ENCODE measurements around the gene CDC42BPG.

Gene CDC42BPG

GRCh38 chr11:64864473-64865285 is 20.2 kb upstream of the CDC42BPG start:
- peak; percentile 75 for DNase-seq (ENCODE audit: low read depth, low spot score)
- POLR2A ChIA-PET, result interaction anchor here (0.7 to 5.6 kb wide), 4 partner anchors 10 to 86 kb away, joined by 3 to 61 read pairs (median 21); partner anchors contain the start of gene EHD1
- H3K4me3 ChIP-seq (ENCODE audit: low read depth, low read length), result 0 out of 2 replicates have a peak overlapping the region, but pooled peaks have one; percentile 3
- TF ChIP-seq, protein P1, sequence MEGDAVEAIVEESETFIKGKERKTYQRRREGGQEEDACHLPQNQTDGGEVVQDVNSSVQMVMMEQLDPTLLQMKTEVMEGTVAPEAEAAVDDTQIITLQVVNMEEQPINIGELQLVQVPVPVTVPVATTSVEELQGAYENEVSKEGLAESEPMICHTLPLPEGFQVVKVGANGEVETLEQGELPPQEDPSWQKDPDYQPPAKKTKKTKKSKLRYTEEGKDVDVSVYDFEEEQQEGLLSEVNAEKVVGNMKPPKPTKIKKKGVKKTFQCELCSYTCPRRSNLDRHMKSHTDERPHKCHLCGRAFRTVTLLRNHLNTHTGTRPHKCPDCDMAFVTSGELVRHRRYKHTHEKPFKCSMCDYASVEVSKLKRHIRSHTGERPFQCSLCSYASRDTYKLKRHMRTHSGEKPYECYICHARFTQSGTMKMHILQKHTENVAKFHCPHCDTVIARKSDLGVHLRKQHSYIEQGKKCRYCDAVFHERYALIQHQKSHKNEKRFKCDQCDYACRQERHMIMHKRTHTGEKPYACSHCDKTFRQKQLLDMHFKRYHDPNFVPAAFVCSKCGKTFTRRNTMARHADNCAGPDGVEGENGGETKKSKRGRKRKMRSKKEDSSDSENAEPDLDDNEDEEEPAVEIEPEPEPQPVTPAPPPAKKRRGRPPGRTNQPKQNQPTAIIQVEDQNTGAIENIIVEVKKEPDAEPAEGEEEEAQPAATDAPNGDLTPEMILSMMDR (IDR thresholded peaks at IDR 0.05; ENCODE audit: insufficient read depth, low read length, missing control alignments), result no peak
- CTCF ChIA-PET, result interaction anchor here (1.2 to 37.3 kb wide), 7 partner anchors 10 to 246 kb away, joined by 3 to 1375 read pairs (median 7); partner anchors contain the start of genes ARL2, EHD1 and MAP4K2

DNA sequence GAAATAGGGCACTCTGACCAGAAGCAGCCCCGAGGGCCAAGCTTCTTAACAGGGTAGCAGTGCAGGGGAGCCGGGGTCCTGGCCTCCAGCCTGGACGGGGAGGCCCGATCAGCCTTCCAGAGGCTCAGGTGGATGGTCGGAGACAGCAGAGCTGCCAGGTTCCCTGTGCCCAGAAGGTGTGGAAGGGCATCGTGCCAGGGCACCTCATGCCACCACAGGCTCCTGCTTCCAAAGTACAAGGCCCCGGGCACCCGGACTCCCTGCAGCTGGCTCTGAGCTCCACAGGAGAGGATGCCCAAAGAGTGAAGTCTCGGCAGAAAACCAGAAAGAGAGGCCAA is 19.7 kb upstream of the CDC42BPG start:
- no peak overlapping the region; the same call in none of the 2 replicates for H3K4me3 ChIP-seq (ENCODE audit: low read depth, low read length)

GRCh38 chr11:64863391-64864060 is 19.1 kb upstream of the CDC42BPG start:
- CTCF ChIA-PET, result interaction anchor here (1.4 to 37.3 kb wide), 6 partner anchors 8 to 247 kb away, joined by 3 to 1375 read pairs (median 14); partner anchors contain the start of genes ARL2, EHD1 and MAP4K2
- no peak overlapping the region; the same call in 1 of the 2 replicates for H3K4me3 ChIP-seq (ENCODE audit: low read depth, low read length)
- TF ChIP-seq, protein P1 (IDR thresholded peaks at IDR 0.05; ENCODE audit: insufficient read depth, low read length, missing control alignments), result no peak
- POLR2A ChIA-PET, result interaction anchor here (0.7 to 5.6 kb wide), 3 partner anchors 9 to 85 kb away, joined by 3 to 61 read pairs (median 38); partner anchors contain the start of gene EHD1
- no peak for DNase-seq (ENCODE audit: low read depth, low spot score)

More for the DNA sequence above, 19.7 kb upstream of the CDC42BPG start:
- DNase-seq (ENCODE audit: low read depth, low spot score), result no peak
- CTCF ChIA-PET, result interaction anchor here (1.2 to 37.3 kb wide), 7 partner anchors 9 to 247 kb away, joined by 3 to 1375 read pairs (median 7); partner anchors contain the start of genes ARL2, EHD1 and MAP4K2
- POLR2A ChIA-PET, result interaction anchor here (0.7 to 5.6 kb wide), 4 partner anchors 9 to 85 kb away, joined by 3 to 61 read pairs (median 21); partner anchors contain the start of gene EHD1
- TF ChIP-seq, protein P1 (IDR thresholded peaks at IDR 0.05; ENCODE audit: insufficient read depth, low read length, missing control alignments), result no peak

GRCh38 chr11:64862987-64863390 is 18.5 kb upstream of the CDC42BPG start:
- H3K4me3 ChIP-seq (ENCODE audit: low read depth, low read length), result no peak overlapping the region
- TF ChIP-seq, protein P1 (IDR thresholded peaks at IDR 0.05; ENCODE audit: insufficient read depth, low read length, missing control alignments), result no peak
- no peak for DNase-seq (ENCODE audit: low read depth, low spot score)
- CTCF ChIA-PET, result interaction anchor here (1.1 to 37.3 kb wide), 7 partner anchors 8 to 174 kb away, joined by 3 to 1375 read pairs (median 8); partner anchors contain the start of genes EHD1 and MAP4K2
- POLR2A ChIA-PET, result interaction anchor here (3.5 to 5.6 kb wide), 2 partner anchors 8 to 14 kb away, joined by 38 to 61 read pairs; partner anchors contain the start of gene EHD1

DNA sequence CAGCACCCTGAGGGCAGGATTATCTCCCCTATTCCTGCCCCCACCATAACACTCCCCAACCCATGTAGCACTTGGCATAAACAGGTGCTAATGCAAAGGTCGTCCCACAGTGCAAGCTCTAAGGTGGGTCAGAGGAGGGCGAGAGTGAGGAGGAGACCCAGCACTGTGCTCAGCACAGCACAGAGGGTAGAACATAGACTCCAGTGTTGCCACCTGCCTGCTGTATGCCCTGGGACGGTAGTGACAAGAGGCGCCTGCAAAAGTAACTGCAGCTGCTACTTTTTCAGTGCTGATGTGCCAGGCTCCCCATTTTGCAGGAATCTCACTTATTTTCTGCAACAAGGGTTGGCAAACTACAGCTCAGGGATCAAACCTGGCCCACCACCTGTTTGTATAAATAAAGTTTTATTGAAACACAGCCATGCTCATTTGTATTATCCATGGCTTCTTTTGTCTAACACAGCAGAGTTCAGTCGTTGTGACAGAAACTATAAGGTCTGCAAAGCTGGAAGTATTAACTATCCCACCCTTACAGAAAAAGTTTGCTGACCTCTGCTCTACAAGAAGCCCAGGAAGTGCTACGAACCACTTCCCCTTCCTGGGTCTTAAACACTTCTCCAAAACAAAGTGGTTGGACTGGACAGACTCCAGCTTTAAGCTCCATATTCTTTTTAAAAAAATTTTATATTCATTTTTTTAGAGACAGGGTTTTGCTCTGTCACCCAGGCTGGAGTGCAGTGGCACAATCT is 16.9 kb upstream of the CDC42BPG start:
- CTCF ChIA-PET, result interaction anchor here (0.6 to 37.3 kb wide), 8 partner anchors 8 to 153 kb away, joined by 3 to 1375 read pairs (median 4); partner anchors contain the start of gene EHD1
- no peak for DNase-seq (ENCODE audit: low read depth, low spot score)
- POLR2A ChIA-PET, result interaction anchor here (0.7 to 5.6 kb wide), 2 partner anchors 16 to 397 kb away, joined by 3 to 61 read pairs; partner anchors contain the start of gene EHD1
- H3K4me3 ChIP-seq (ENCODE audit: low read depth, low read length), result no peak overlapping the region
- TF ChIP-seq, protein P1 (IDR thresholded peaks at IDR 0.05; ENCODE audit: insufficient read depth, low read length, missing control alignments), result no peak
